HepG2 (cell line): Measurements from ENCODE around the gene ATP9A. TPM values are rescaled to one million over a fixed set of nuclear protein-coding genes. Genes with fewer than 3 reads are reported as not detected.
A peak's percentile ranks its signal among the peaks of the same experiment; 100 is the strongest.

Source experiments
- BATF2 ChIP-seq: sonication (generic); formaldehyde crosslinking; IDR thresholded peaks from 2 replicates; pipeline ENCODE4 v1.8.0; 2022; ENCODE audit warnings: mild to moderate bottlenecking, missing genetic modification reagents, moderate library complexity
- CBX2 ChIP-seq, 2 experiments: fragments of 200-600 bp in 1 of 2; sonication (generic); formaldehyde crosslinking in 1 of 2; IDR thresholded peaks; 2 replicates each; pipeline versions ENCODE4 v1.7.0 to v1.8.1; 2018 to 2022; ENCODE audit warnings: low read depth in 2 of 2, low read length in 1 of 2, mild to moderate bottlenecking in 1 of 2, missing genetic modification reagents in 1 of 2
- EHMT2 ChIP-seq: fragments of 200-600 bp; sonication (generic); IDR thresholded peaks from 2 replicates; pipeline ENCODE4 v1.7.0; 2017; ENCODE audit warnings: antibody characterized with exemption, low read depth, low read length, borderline replicate concordance
- KAT7 ChIP-seq: IDR thresholded peaks from 2 replicates; pipeline ENCODE4 v1.6.1; 2018; ENCODE audit warnings: borderline replicate concordance, missing compliant biosample characterization
- NFYC ChIP-seq: IDR thresholded peaks from 2 replicates; pipeline ENCODE4 v1.6.1; 2016; ENCODE audit warnings: missing genetic modification reagents, missing compliant biosample characterization
- NKX3-1 ChIP-seq: sonication (generic); formaldehyde crosslinking; IDR thresholded peaks from 2 replicates; pipeline ENCODE4 v1.5.0; 2020; ENCODE audit warnings: missing genetic modification reagents
- NONO ChIP-seq, 2 experiments: fragments of 450-650 bp in 1 of 2; sonication (generic) in 1 of 2; formaldehyde crosslinking in 1 of 2; IDR thresholded peaks in 1 of 2; conservative IDR thresholded peaks in 1 of 2; 2 replicates each; pipeline versions ENCODE4 v1.6.1 to v1.8.0; 2017 to 2022; ENCODE audit warnings: mild to moderate bottlenecking in 1 of 2, missing genetic modification reagents in 1 of 2, moderate library complexity in 1 of 2
- NR1H2 ChIP-seq: sonication (generic); formaldehyde crosslinking; IDR thresholded peaks from 2 replicates; pipeline ENCODE4 v1.8.1; 2022; ENCODE audit warnings: low read depth, missing genetic modification reagents, borderline replicate concordance
- NR2F1 ChIP-seq, 2 experiments: fragments of 450-650 bp in 1 of 2; formaldehyde crosslinking in 1 of 2; IDR thresholded peaks; 2 replicates each; pipeline versions ENCODE4 v1.5.0 to v1.6.1; 2016 to 2020; ENCODE audit warnings: mild to moderate bottlenecking in 1 of 2, missing compliant biosample characterization in 1 of 2, missing genetic modification reagents in 1 of 2, moderate library complexity in 1 of 2
- PRMT3 ChIP-seq: sonication (generic); formaldehyde crosslinking; IDR thresholded peaks from 2 replicates; pipeline ENCODE4 v1.8.1; 2022; ENCODE audit warnings: low read depth, mild to moderate bottlenecking, moderate library complexity, missing genetic modification reagents, borderline replicate concordance
- RARA ChIP-seq: IDR thresholded peaks from 2 replicates; pipeline ENCODE4 v1.6.1; 2016; ENCODE audit warnings: missing genetic modification reagents, missing compliant biosample characterization
- RBFOX2 ChIP-seq: fragments of 200-400 bp; formaldehyde crosslinking; IDR thresholded peaks from 2 replicates; pipeline ENCODE4 v1.6.1; 2017; ENCODE audit warnings: low read depth, mild to moderate bottlenecking, low read length
- TARDBP ChIP-seq: sonication (generic); formaldehyde crosslinking; IDR thresholded peaks from 2 replicates; pipeline ENCODE4 v1.8.0; 2022; ENCODE audit warnings: mild to moderate bottlenecking, missing genetic modification reagents
- ZFP90 ChIP-seq: sonication (generic); formaldehyde crosslinking; IDR thresholded peaks from 2 replicates; pipeline ENCODE4 v1.8.0; 2022; ENCODE audit warnings: missing genetic modification reagents, mild to moderate bottlenecking, inconsistent platforms, borderline replicate concordance
- ZKSCAN1 ChIP-seq: fragments of 150-350 bp; IDR thresholded peaks from 2 replicates; pipeline ENCODE4 v1.6.1; 2014; ENCODE audit warnings: low read length
- ZMYM2 ChIP-seq: sonication (generic); formaldehyde crosslinking; IDR thresholded peaks from 2 replicates; pipeline ENCODE4 v1.8.0; 2022; ENCODE audit warnings: mild to moderate bottlenecking, missing genetic modification reagents
- ZNF275 ChIP-seq: sonication (generic); formaldehyde crosslinking; IDR thresholded peaks from 2 replicates; pipeline ENCODE4 v1.8.0; 2022; ENCODE audit warnings: missing genetic modification reagents, mild to moderate bottlenecking, inconsistent platforms, borderline replicate concordance
- ZNF530 ChIP-seq: sonication (generic); formaldehyde crosslinking; IDR thresholded peaks from 2 replicates; pipeline ENCODE4 v1.5.0; 2020; ENCODE audit warnings: low read depth, mild to moderate bottlenecking, missing genetic modification reagents
- polyA plus RNA-seq, 8 experiments: library from polyadenylated mRNA; depleted of rRNA in 3 of 8; stranded (reverse) in 7 of 8; unstranded in 1 of 8; fragments of >200 nt; fragmentation: Illumina TruSeq in 4 of 8; extraction: Trizol in 4 of 8; gene quantifications; 2 replicates each; pipeline versions ENCODE4 v1.2.1 to v1.2.3, GENCODE V29; 2011 to 2016; ENCODE audit warnings: low read depth in 4 of 8, missing spikeins in 1 of 8, mixed read lengths in 1 of 8; ENCODE audit not compliant: insufficient read depth in 1 of 8
- total RNA-seq, 5 experiments: library from RNA; depleted of rRNA; stranded (reverse); fragments of >200 nt; fragmentation: Illumina TruSeq; extraction: Trizol; gene quantifications; 2 replicates each; pipeline ENCODE4 v1.2.3, GENCODE V29; 2016; ENCODE audit warnings: low read depth in 1 of 5
- TF ChIP-seq, protein P1 (sequence below): sonication (generic); formaldehyde crosslinking; IDR thresholded peaks from 2 replicates; pipeline ENCODE4 v1.8.1; 2023; ENCODE audit warnings: mild to moderate bottlenecking, missing genetic modification reagents, borderline replicate concordance
- TF ChIP-seq, protein P2 (sequence below): sonication (generic); formaldehyde crosslinking; IDR thresholded peaks from 2 replicates; pipeline ENCODE4 v1.4.0; 2020; ENCODE audit warnings: missing genetic modification reagents

ATP9A gene
- total and polyA plus RNA-seq, 2 of the 13 experiments (the other 11 are each of a cell fraction or from before 2014, with no cell fraction given) = 11.8 to 18.5 TPM

DNA sequence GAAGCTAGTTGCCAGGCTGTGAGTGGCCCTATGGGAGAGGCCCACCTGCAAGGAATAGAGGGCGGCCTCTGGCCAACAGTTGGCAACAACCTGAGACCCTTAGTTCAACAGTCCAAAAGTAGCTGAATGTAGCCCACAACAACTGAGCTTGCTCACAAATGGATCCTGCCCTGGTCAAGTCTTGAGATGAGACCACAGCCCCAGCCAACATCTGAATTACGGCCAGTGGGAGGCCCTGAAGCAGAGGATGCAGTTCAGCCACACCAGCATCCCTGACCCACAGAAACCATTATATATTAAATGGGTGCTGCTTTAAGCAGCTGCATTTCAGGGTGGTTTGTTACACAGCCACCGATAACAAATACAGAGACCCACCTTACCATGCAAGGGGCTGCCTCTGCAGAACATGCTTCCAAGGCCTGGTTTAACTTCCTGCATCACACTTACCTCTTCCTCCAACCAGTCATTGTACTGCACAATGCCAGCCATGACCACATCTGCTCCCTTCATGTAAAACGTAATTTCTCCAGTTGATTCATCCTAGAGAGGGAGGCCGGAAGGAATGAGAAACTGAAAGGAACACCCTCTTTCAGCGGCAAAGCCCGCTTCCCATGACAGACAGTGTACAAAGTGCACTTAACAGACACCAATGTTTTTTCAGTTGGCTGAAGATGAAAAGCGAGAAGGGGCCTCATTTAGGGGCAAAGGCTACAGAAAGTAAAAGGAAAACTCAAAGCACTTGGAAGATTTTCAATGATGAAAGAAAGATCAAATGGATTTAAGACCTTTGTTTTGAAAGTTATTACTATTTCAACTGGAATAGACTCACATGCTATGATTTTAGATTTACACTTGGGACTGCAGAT, 139.4 kb downstream of the ATP9A start (continued):
- TF ChIP-seq, protein P1, sequence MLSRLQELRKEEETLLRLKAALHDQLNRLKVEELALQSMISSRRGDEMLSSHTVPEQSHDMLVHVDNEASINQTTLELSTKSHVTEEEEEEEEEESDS (CRISPR knock-in tag) = no peak
- TF ChIP-seq ZNF530 = no peak
- TF ChIP-seq ZFP90 (CRISPR knock-in tag) = no peak
- no peak for TF ChIP-seq ZNF275 (CRISPR knock-in tag)
- TF ChIP-seq NR2F1 (CRISPR knock-in tag; IDR thresholded peaks at IDR 0.05) = peak in 1 of 2 experiments; percentile 74; a peak in 3 of 4 replicates
- TF ChIP-seq RARA = peak; percentile 60; the same call in 1 of the 2 replicates
- TF ChIP-seq RBFOX2 = no peak
- TF ChIP-seq KAT7 (CRISPR knock-in tag) = no peak
- no peak; the same call in 1 of the 2 replicates for TF ChIP-seq NR1H2 (CRISPR knock-in tag)
- TF ChIP-seq EHMT2 = peak; percentile 75; the same call in 1 of the 2 replicates
- peak; percentile 67; the same call in 1 of the 2 replicates for TF ChIP-seq ZMYM2 (CRISPR knock-in tag)
- no peak for TF ChIP-seq ZKSCAN1
- peak; percentile 70; the same call in 1 of the 2 replicates for TF ChIP-seq TARDBP
- TF ChIP-seq, protein P2, sequence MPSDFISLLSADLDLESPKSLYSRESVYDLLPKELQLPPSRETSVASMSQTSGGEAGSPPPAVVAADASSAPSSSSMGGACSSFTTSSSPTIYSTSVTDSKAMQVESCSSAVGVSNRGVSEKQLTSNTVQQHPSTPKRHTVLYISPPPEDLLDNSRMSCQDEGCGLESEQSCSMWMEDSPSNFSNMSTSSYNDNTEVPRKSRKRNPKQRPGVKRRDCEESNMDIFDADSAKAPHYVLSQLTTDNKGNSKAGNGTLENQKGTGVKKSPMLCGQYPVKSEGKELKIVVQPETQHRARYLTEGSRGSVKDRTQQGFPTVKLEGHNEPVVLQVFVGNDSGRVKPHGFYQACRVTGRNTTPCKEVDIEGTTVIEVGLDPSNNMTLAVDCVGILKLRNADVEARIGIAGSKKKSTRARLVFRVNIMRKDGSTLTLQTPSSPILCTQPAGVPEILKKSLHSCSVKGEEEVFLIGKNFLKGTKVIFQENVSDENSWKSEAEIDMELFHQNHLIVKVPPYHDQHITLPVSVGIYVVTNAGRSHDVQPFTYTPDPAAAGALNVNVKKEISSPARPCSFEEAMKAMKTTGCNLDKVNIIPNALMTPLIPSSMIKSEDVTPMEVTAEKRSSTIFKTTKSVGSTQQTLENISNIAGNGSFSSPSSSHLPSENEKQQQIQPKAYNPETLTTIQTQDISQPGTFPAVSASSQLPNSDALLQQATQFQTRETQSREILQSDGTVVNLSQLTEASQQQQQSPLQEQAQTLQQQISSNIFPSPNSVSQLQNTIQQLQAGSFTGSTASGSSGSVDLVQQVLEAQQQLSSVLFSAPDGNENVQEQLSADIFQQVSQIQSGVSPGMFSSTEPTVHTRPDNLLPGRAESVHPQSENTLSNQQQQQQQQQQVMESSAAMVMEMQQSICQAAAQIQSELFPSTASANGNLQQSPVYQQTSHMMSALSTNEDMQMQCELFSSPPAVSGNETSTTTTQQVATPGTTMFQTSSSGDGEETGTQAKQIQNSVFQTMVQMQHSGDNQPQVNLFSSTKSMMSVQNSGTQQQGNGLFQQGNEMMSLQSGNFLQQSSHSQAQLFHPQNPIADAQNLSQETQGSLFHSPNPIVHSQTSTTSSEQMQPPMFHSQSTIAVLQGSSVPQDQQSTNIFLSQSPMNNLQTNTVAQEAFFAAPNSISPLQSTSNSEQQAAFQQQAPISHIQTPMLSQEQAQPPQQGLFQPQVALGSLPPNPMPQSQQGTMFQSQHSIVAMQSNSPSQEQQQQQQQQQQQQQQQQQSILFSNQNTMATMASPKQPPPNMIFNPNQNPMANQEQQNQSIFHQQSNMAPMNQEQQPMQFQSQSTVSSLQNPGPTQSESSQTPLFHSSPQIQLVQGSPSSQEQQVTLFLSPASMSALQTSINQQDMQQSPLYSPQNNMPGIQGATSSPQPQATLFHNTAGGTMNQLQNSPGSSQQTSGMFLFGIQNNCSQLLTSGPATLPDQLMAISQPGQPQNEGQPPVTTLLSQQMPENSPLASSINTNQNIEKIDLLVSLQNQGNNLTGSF (CRISPR knock-in tag) = no peak
- no peak for TF ChIP-seq NONO (IDR thresholded peaks at IDR 0.05)
- no peak for TF ChIP-seq NONO (CRISPR knock-in tag; conservative IDR thresholded peaks at IDR 0.05)
- no peak for TF ChIP-seq PRMT3 (CRISPR knock-in tag)
- TF ChIP-seq CBX2 (IDR thresholded peaks at IDR 0.05; ENCODE audit: low read depth, low read length) = no peak
- TF ChIP-seq CBX2 (CRISPR knock-in tag; IDR thresholded peaks at IDR 0.05; ENCODE audit: low read depth) = no peak
- TF ChIP-seq NKX3-1 = no peak
- TF ChIP-seq NFYC (CRISPR knock-in tag) = no peak
- no peak for TF ChIP-seq BATF2 (CRISPR knock-in tag)
